Ammon's horn (tissue), 1 donor: ENCODE measurements around the gene SCN1B.
A peak's percentile ranks its signal among the peaks of the same experiment; 100 is the strongest.
"Not testable (repeated sequence)": the region's sequence is repeated elsewhere in the genome, so short reads cannot be mapped to it uniquely, and the experiment has no call there.

Experiments used
- DNase-seq: peaks from one replicate; pipeline ENCODE4 v3.0.0-alpha.2; 2016; ENCODE audit warnings: low spot score

SCN1B gene

GRCh38 chr19:35037716-35038622, 7.7 kb downstream of the SCN1B start:
- peak; percentile 52 for DNase-seq

GRCh38 chr19:35038623-35039512, 8.6 kb downstream of the SCN1B start:
- DNase-seq = no peak

GRCh38 chr19:35039881-35040825, 9.9 kb downstream of the SCN1B start:
- DNase-seq = no peak

DNA sequence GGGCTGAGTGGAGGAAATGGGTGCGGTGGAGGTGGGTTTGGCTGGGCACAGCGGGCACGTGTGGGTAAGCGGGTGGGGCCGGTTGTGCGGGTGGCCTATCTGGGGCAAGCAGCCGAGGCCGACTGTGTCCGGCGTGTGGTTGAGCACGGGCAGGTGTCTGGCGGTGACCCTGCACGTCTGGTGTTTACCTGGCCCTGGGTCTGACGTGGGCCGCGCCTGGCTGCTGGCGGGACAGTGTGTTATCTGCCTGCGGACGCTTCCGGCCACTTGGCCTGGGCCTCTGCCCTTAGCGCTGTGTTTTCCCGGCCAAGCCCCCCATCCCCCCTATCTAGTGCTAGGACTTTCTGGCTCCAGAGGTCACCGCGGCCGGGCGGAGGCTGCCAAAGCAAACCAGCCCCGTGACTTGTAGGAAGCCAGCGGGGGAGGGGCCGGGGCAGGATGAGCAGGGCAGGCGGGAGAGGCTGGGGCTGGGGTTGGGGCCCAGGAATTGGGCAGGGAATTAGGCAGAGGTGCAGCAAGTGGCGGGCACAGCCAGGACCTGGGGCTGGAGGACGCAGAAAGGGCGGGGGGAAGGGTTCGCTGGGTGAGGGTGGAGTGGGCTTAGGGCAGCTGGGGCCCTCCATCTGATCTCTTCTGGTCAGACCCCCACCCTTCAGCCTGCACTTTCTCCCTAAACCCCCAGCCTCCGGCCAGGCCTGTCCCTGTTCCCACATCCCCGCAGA, 10.7 kb downstream of the SCN1B start:
- DNase-seq = peak; percentile 74

DNA sequence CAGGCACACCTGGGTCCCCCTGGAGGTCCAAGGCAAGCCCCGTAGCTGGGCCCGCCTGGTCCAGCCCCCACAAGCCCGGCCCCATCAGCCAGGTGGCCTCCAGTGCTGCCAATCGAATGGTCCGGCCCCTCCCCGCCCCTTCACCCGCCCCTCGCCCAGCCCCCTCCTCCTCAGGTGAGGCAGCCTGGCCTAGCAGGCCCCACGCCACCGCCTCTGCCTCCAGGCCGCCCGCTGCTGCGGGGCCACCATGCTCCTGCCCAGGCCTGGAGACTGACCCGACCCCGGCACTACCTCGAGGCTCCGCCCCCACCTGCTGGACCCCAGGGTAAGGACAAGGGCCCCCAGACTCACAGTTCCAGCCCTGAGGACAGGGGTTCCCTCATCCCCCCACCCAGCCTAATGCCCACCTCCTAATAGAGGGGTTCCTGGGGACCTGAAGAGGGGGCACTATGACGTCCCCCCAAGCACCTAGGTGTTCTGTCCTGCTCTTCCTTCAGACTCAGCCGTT, 11.3 kb downstream of the SCN1B start, which contains the start of gene HPN:
TSS of gene HPN (plus strand) at position 174 of the 508 bp plus-strand sequence. CDS start 786 bp downstream, outside the sequence.
- no peak for DNase-seq

DNA sequence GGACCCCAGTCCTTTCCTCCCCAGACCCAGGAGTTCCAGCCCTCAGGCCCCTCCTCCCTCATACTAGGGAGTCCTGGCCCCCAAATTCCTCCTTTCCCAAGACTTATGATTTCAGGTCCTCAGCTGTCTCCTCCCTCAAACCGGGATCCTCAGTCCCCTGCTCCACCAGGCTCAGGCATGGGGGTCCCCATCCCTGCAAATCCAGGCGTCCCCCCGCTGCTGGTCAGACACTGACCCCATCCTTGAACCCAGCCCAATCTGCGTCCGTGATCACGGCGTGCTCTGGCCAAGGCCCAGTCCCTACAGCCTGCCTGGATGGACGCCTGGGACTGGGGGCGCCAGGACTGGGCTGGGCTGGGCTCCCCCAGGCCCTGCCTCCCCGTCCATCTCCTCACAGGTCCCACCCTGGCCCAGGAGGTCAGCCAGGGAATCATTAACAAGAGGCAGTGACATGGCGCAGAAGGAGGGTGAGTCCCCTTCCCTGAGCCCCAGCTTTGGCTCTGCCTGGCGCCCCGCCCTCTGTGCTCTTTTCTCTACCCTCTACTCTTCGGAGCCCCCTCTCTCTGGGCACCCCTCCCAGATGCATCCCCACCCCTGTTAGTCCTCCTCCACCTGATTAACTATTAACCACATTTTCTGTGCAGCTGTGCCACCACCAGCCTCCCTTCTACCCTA, 11.9 kb downstream of the SCN1B start:
- DNase-seq = no peak

- DNase-seq = no peak
These were observed 12.8 kb downstream of the SCN1B start for GRCh38 chr19:35042954-35043604.

DNA sequence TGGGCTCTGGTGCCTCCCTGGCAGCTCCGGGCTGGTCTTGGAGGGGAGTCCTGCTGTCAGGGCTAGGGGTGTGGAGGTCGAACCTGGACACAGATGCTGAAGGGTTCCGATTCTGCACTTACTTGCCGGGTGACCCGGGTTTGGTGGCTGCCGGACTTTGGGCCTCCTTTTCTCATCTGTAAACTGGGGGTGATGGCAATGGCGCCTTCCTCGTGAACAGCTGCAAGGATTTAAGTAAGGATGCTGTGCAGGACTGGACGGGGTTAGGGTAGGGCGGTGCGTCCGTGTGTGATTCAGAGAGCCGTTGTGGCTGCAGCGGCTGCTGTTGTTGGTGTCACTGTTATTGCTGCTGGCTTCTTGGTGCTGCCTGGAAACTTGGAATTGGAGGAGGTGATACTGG, 13.6 kb downstream of the SCN1B start:
- DNase-seq = no peak

- DNase-seq = peak; percentile 80
These were observed 14.2 kb downstream of the SCN1B start for GRCh38 chr19:35044317-35045117.

DNA sequence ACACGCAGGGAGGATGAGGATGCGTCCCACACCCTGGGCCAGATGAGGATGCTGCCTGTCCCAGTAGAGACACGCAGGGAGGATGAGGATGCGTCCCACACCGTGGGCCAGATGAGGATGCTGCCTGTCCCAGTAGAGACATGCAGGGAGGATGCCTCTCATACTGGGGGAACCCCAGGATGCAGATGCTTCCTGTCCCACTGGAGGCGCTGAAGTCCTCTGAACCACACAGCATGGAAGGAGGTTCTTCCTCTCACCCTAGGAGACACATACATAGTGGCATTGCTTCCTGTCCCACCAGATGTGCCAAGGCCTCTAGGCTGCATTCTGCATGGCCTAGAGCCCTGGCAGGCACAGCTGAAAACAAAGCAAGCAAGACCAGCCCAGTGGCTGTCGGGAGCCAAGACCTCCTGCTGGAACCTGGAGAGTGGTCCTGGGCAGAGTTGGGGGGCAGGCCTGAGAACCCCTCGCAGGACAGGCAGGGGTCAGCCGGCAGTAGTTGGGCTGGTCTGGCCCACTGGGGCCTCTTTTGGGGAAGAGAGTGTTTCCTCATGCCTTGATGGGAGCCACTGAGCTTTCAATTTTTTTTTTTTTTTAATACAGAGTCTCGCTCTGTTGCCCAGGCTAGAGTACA, 15.5 kb downstream of the SCN1B start:
- DNase-seq = peak; percentile 74

DNA sequence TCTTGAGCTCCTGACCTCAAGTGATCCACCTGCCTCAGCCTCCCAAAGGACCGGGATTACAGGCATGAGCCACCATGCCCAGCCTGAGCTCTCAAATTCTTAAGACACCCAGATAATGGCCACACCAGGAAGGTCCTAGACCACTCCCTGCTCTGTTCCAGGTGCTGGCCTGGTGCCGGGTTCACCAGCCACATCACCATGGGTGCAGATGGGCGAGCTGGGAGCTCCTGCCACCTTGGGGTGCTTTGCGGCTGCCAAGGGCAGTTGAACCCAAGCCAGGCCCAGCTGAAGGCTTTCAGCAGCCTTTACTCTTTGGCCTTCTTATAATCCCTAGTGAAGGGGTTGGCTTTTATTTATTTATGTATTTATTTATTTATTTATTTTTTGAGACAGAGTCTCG, 16.2 kb downstream of the SCN1B start:
- no peak for DNase-seq

DNA sequence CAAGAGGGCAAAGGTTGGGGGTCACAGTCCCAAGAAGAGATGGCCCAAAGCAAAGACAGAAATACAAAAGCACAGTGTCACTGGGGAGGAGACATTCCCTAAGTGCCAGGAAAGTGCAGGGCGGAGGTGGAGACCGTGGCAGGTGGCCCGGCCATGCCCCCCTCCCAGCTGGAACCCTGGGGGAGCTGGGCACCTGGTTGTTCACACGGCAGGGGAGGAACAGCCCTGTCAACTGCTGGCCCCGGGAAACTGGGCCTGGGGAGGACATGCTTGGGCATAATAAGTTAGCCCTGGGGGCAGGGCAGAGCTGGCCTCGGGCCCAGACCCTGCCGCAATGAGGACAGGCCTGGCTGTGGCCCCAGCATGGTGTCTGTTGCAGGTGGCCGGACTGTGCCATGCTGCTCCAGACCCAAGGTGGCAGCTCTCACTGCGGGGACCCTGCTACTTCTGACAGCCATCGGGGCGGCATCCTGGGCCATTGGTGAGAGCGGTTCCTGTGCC, 18.7 kb downstream of the SCN1B start:
- DNase-seq = peak; percentile 85

GRCh38 chr19:35049456-35049855, 19.2 kb downstream of the SCN1B start:
- DNase-seq = peak; percentile 46

DNA sequence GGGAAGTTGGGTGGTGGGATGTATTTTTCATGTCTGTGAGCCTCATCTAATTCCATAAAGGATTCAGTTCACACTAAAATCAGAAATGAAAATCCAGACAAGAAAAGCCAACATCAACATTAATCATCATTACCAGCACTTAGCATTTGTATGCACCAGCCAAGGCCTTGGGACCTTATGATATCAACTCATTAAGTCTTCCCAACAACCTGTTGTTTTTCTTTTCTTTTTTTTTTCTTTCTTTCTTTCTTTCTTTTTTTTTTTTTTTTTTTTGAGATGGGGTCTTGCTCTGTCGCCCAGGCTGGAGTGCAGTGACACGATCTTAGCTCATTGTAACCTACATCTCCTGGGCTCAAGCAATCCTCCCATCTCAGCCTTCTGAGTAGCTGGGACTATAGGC, 20.4 kb downstream of the SCN1B start:
- not testable (repeated sequence) for DNase-seq

DNA sequence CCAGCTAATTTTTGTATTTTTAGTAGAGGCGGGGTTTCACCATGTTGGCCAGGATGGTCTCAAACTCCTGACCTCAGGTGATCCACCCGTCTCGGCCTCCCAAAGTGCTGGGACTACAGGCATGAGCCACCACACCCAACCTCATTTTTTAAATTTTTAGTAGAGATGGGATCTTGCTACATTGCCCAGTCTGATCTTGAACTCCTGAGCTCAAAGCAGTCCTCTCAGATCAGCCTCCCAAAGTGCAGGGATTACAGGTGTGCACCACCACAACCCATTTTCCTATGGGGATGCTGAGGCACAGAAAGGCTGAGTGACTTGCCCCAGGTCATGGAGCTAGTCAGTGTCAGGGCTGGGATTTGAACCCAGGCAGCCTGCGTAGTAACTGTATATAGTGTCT, 21.0 kb downstream of the SCN1B start:
- DNase-seq = not testable (repeated sequence)

- DNase-seq = no peak
These were observed 21.5 kb downstream of the SCN1B start for GRCh38 chr19:35051796-35052195.

DNA sequence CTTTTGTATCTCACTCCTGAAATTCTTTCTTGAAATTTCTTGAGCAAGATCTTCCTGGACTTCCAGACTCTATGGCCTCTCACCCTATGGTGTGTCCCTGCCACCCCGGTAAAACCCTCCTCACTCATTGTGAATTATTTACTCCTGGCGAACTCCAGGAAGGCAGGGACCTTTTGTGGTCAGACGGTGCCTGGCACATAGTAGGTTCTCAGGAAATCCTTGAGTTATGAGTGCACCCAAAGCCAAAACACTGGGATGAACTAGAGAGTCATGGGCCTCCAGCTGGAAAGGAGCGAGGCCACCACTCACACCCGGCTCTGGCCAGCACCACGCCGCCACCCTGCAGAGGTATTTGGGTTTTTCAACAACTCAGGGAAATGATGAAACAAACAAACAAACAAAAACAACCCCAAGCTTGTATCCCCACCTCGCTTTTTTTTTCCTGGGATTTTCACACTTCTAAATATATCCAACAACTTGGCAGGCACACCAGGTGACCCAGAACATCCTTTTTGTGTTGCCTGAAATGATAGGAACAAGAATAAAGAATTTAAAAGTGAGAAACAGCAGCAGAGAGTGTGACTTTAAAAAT, 22.4 kb downstream of the SCN1B start:
- no peak for DNase-seq
